ENCODE data around the gene NRN1.
A peak's percentile ranks its signal among the peaks of the same experiment; 100 is the strongest.
"Not testable (repeated sequence)": the region's sequence is repeated elsewhere in the genome, so short reads cannot be mapped to it uniquely, and the experiment has no call there.

NRN1 gene, protein sequence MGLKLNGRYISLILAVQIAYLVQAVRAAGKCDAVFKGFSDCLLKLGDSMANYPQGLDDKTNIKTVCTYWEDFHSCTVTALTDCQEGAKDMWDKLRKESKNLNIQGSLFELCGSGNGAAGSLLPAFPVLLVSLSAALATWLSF

DNA sequence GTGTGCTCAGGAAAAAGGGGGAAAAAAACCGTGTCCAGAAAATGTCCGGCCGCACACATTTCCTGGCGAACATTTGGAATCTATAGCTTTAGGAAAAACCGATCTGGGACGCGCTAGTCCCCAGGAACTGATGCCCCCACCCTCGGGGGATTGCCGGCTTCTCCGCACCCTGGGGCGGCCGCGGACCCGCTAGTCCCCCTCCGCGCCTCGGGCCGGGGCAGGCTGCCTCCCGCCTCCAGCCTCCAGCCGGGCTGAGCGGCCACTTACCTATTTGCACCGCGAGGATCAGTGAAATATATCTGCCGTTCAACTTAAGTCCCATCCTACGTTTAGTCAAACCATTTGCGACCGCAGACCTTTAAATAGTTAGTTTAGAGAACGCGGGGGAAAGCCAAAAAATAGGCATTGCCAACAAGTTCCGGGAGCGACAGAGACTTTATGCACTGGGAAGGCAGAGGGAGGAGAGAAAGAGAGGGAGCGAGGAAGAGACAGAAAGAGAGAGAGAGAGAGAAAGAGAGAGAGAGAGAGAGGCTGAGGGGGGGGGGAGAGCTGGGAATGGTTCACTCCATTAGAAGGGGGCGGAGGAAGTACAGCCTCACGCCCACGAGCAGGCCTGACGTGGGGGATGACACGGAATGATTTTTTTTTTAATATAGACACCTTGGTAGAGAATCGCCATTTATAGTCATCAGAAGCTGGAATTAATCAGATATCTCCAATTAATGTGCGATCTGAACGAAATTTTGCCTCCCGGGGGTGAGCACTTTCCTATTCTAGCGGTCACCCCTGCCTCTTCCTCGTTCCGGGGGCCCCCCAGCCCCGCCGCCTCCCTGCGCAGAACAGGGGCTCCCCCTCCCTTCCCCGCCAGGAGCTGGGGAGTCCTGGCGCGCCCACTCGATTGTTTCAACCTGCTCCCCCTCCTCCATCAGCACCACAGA, at the start of gene NRN1:
Gene NRN1 (minus strand): TSS at position 498 of the 938 bp plus-strand sequence. CDS start 176 bp downstream, at position 322.
- Mint-ChIP-seq H3K36me3 (peaks cover 37% of the 10 kb centered on the region), H3K4me3 (peak within 1 kb of the TSS; percentile 79), H3K4me1 (peaks cover 66% of the 10 kb centered on the region), H3K9me3 (peaks cover 1% of the 10 kb centered on the region), H3K27ac (peak within 1 kb of the TSS; percentile 91), H3K27me3 (peaks cover 96% of the 10 kb centered on the region)
- CTCF ChIA-PET = interaction anchor here (2.5 kb wide), 1 partner anchor 9 kb away, joined by 10 read pairs; no protein-coding TSS in a partner anchor
- no peak for DNase-seq

DNA sequence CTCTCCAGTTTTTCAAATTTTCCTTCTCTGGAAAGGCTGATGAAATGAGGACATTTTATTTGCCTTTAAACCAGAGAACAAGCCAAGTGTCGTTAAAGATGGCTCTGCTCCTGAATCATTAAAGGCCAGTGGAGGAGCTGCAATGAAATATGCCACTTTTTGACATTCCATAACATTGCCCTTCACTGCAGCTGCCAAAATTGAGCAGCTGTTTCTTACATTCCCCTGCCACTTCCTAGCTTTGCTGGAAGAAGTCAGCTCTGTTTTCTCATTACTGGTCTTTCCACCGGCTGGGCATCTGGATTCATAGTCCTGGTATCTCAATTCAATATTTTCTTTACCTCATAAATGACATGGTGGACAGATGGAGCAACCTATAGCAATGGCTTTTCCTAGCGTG, 45.5 kb upstream of the NRN1 start:
- CTCF ChIA-PET = no interaction called here
- H3K9me3 Mint-ChIP-seq = no peaks in the 10 kb centered on the region
- DNase-seq = no peak
- no peak overlapping the region for H3K27ac Mint-ChIP-seq
- no peaks in the 10 kb centered on the region for H3K36me3 Mint-ChIP-seq
- no peak overlapping the region for H3K4me3 Mint-ChIP-seq
- no peaks in the 10 kb centered on the region for H3K4me1 Mint-ChIP-seq
- peaks cover 25% of the 10 kb centered on the region for H3K27me3 Mint-ChIP-seq

DNA sequence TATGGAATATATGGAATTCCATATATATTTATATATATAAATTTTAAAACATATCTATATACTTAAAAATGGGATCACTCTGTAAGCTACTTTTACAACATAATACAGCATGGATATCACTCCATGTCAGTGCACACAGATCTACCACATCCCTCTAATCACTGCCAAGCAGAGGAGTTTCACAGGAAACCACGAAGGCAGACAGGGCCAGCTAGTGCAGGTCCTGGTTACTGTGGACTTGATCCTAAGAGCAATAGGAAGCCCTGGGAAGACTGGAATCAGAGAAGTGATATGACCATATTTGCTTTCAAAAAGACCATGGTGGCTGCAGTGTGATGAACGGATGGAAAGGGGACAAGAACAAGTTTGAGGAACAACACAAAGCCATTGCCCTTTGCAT, 40.0 kb upstream of the NRN1 start:
- Mint-ChIP-seq H3K27ac (no peak overlapping the region), H3K9me3 (no peaks in the 10 kb centered on the region), H3K36me3 (no peaks in the 10 kb centered on the region), H3K4me1 (no peaks in the 10 kb centered on the region), H3K27me3 (peaks cover 23% of the 10 kb centered on the region), H3K4me3 (no peak overlapping the region)
- CTCF ChIA-PET = no interaction called here
- DNase-seq = no peak

DNA sequence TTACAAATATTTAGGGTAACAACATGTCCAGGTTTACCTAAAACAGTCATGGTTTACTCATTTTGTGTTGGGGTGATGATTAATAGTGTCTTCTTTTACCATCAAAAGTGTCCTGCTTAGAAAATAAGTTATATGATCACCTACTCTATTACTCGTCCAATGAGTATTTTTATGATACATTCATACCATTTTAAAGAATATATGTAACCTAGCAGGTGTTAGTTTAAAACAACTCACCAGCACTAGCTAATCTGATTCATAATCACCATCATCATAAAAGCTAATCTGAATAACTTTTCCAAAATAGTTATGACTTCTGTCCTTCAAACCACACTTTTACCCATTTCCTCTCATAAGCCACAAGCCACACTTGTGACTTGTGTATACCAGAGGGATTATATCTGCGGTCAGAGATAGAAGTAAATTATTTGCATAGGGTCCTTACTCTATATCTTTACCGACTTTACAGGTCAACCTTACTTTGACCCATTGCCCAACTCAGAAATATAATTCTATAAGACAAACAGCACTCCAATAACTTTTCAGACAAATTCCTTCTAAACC, 33.3 kb upstream of the NRN1 start:
- no peaks in the 10 kb centered on the region for H3K4me1 Mint-ChIP-seq
- no peak overlapping the region for H3K4me3 Mint-ChIP-seq
- H3K36me3 Mint-ChIP-seq = no peaks in the 10 kb centered on the region
- CTCF ChIA-PET = no interaction called here
- peaks cover 14% of the 10 kb centered on the region for H3K27me3 Mint-ChIP-seq
- DNase-seq = no peak
- no peak overlapping the region for H3K27ac Mint-ChIP-seq
- H3K9me3 Mint-ChIP-seq = no peaks in the 10 kb centered on the region

DNA sequence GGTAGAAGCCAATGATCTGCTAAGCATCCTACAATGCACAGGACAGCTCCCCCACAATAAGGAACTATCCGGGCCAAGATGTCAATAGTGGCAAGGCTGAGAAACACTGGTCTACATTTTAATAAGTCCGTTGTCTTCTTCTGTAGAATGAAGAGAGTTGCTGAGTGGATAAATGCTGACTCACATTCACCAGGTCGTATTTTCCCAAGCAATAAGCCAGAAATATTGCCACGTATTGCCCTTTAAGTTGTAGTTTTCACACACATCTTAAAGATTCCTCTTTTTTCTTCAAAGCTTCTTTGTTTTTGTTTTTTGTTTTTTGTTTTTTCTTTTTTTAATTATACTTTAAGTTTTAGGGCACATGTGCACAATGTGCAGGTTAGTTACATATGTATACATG, 30.5 kb upstream of the NRN1 start:
- no peak for DNase-seq
- H3K9me3 Mint-ChIP-seq = no peaks in the 10 kb centered on the region
- H3K27me3 Mint-ChIP-seq = peaks cover 10% of the 10 kb centered on the region
- CTCF ChIA-PET = no interaction called here
- H3K36me3 Mint-ChIP-seq = no peaks in the 10 kb centered on the region
- H3K27ac Mint-ChIP-seq = no peak overlapping the region
- H3K4me1 Mint-ChIP-seq = no peaks in the 10 kb centered on the region
- no peak overlapping the region for H3K4me3 Mint-ChIP-seq

DNA sequence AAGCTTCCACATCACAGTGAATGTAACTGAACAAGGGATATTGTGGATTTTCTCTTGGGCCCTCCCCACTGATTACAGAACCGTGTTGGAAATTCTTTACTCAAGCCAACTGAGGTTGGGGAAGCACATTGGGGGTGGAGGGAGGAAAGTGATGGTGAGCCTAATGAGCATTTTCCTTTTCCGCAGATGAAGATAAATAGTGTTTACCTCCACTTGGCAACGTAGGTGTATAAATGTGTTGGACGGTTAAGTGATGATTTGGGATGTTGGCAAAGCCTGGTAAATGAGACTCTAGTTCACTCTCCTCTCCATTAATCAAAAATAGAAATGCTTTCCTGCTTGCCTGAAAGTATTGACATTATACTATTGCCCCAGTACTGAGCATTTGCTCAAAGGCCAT, 27.1 kb upstream of the NRN1 start:
- Mint-ChIP-seq H3K4me3 (no peak overlapping the region), H3K27ac (no peak overlapping the region), H3K9me3 (no peaks in the 10 kb centered on the region), H3K36me3 (no peaks in the 10 kb centered on the region), H3K27me3 (no peaks in the 10 kb centered on the region), H3K4me1 (no peaks in the 10 kb centered on the region)
- CTCF ChIA-PET = no interaction called here
- DNase-seq = no peak

DNA sequence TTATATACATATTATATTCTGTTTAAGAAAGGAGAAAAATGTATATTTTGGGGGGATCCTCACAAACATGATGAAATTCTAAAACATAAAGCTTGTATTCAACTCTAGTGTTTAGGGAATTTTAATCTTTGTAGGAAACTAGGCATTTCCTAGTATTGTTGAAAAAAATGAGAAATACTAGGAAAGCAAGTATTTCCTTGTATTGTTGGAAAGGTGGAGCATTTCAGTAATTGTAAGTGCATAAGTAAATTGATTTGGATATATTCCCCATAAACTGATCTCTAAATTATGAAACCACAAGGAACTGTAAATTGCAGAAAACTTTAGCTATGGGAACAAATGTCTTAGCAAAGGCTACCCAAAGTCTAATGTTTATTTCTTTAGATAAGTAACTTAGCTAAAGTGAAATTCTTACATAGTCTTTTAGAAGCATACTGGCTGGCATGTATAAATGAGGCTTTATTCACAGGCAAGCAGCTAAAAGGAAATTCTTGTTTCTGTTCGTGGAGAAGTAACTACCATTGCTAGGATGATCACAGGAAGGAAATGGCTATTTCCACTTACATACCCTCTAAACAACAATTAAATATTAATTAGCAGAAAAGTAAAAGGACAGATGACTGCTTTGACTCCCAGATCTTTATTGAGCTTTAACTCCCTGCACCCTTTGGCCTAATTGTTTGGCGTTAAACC, 19.9 kb upstream of the NRN1 start:
- H3K9me3 Mint-ChIP-seq = no peaks in the 10 kb centered on the region

DNA sequence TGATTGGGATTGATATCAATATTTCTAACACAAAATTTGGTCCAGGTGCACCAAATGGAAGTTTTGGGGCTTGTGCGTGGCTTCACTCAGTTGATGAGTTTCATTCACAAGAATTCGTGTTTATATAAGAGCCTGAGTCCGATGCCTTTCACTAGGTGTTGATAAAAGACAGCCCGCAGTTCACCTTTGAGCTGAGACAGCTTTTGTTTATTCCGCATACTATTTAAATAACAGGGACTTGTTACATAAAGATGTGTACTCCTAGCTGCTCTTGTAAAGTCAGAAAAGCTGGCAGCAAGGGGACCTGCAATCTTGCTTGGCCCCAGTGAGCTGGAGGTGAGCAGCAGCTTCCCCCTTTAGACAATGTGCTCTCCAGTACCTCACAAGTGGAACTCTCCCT, 19.0 kb upstream of the NRN1 start:
- no peak overlapping the region for H3K27ac Mint-ChIP-seq
- H3K9me3 Mint-ChIP-seq = no peaks in the 10 kb centered on the region
- H3K36me3 Mint-ChIP-seq = no peaks in the 10 kb centered on the region
- no peak for DNase-seq
- H3K4me3 Mint-ChIP-seq = no peak overlapping the region
- peaks cover 31% of the 10 kb centered on the region for H3K27me3 Mint-ChIP-seq
- H3K4me1 Mint-ChIP-seq = no peaks in the 10 kb centered on the region
- CTCF ChIA-PET = no interaction called here

More for the DNA sequence above, 19.9 kb upstream of the NRN1 start:
- no peak for DNase-seq
- Mint-ChIP-seq H3K4me1 (no peaks in the 10 kb centered on the region), H3K4me3 (no peak overlapping the region), H3K27me3 (peaks cover 23% of the 10 kb centered on the region), H3K27ac (no peak overlapping the region), H3K36me3 (no peaks in the 10 kb centered on the region)
- CTCF ChIA-PET = no interaction called here

DNA sequence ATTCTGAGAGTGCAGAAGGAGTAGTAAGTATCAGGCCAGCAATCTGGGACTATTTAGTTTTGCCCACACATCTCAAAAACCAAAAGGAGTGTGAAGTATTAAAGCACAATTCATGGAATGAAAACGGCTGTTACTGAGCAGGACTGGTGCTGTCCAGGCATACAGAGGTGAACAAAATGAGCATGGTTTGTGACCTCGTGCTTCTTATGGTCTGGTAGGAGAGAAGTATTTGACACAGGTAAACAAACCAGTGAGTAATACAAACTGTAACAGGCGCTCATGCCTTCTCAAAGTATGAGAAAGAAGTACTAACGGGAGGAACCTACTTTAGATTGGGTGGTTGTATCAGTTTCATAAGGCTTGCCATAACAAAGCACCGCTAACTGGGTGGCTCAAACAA, 17.5 kb upstream of the NRN1 start:
- CTCF ChIA-PET = no interaction called here
- peaks cover 35% of the 10 kb centered on the region for H3K27me3 Mint-ChIP-seq

DNA sequence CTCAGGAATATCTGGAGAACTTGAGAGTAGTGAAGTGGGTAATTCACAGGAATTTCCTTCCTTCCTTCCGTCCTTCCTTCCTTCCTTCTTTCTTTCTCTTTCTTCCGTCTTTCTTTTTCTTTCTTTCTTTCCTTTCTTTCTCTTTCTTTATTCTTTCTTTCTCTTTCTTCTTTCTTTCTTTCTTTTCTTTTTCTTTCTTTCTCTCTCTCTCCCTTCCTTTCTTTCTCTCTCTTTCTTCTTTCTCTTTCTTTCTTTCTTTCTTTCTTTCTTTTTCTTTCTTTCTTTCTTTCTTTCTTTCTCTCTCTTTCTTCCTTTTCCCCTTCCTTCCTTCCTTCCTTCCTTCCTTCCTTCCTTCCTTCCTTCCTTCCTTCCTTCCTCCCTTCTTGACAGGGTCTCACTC, 16.1 kb upstream of the NRN1 start:
- peaks cover 38% of the 10 kb centered on the region for H3K27me3 Mint-ChIP-seq
- H3K4me1 Mint-ChIP-seq = not testable (repeated sequence)

More for the DNA sequence above, 17.5 kb upstream of the NRN1 start:
- Mint-ChIP-seq H3K9me3 (no peaks in the 10 kb centered on the region), H3K27ac (no peak overlapping the region), H3K4me1 (no peaks in the 10 kb centered on the region), H3K4me3 (no peak overlapping the region), H3K36me3 (no peaks in the 10 kb centered on the region)
- no peak for DNase-seq

DNA sequence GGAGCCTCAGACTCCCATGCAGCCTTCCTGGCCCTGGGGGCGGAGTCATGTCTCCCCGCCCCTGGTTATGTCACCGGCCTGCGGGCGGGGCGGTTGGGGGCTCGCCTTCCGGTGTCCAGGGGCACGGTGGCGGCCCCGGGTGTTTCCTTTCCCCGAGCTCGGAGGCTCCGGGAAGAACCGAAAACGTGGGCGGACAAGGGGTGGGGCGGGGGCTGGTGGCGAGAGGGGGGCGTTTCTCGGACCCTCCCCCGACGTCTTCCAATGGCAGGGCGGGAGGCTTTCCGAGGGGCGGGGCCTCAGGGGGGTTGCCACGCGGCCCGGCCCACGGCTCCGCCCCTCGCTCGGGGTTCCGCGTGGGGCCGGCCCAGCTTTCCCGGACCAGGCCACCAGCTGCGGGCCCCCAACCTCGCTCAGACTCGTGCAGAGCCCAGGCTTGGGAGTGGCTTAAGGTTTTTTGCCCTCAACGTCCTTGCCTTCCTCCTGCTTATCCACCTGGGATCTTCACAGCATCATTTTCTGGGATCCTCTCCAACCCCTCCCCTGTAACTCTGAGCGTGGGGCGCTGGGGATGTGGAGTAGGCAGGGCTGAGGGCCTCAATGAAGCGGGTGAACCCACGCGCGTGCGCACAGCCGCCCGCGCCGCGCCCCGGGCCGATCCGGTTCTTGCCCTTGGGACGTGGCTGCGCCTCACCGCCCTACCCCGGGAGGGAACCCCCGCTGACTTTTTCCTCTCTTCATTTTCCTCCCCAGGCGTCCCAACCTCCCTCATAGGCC, 2.1 kb upstream of the NRN1 start:
- peaks cover 25% of the 10 kb centered on the region for H3K36me3 Mint-ChIP-seq

More for the DNA sequence above, 16.1 kb upstream of the NRN1 start:
- H3K36me3 Mint-ChIP-seq, H3K27ac Mint-ChIP-seq, H3K4me3 Mint-ChIP-seq, DNase-seq, CTCF ChIA-PET, H3K9me3 Mint-ChIP-seq: not testable (repeated sequence)

DNA sequence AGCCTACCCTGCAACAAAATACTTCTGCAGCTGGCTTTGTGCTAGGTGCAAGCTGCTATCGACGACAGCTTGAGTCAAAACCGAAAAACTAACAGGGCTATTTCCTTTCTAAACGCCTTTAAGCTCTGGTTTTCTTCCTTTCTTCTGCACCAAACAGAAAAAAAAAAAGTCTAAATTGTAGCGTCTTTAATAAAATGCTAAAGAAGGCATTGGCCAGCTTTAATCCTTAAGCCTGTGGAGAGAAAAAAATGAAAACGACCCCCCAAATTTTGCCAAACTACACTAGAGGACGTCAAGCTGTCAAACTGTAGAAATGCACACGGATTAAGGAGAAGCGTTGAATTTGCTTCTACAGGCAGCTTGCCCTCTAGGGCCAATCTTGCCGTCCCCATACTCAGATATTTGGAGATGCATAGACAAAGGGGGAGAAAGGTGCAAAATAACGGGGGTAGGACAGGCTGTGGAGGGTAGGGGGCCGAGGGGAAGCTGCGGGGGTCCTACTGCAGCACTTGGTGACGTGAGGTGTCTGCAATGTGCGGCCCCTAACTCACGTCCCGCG, 1.4 kb upstream of the NRN1 start:
- peak overlapping the region; percentile 79 for H3K4me3 Mint-ChIP-seq
- H3K27ac Mint-ChIP-seq = peak overlapping the region; percentile 84
- peaks cover 52% of the 10 kb centered on the region for H3K4me1 Mint-ChIP-seq
- CTCF ChIA-PET = interaction anchor here (0.8 to 2.5 kb wide), 4 partner anchors 10 to 537 kb away, joined by 3 to 10 read pairs (median 4); no protein-coding TSS in a partner anchor
- H3K36me3 Mint-ChIP-seq = peaks cover 26% of the 10 kb centered on the region
- H3K27me3 Mint-ChIP-seq = peaks cover 92% of the 10 kb centered on the region
- DNase-seq = no peak
- H3K9me3 Mint-ChIP-seq = no peaks in the 10 kb centered on the region

More for the DNA sequence above, 2.1 kb upstream of the NRN1 start:
- peak; percentile 74 for DNase-seq
- Mint-ChIP-seq H3K9me3 (no peaks in the 10 kb centered on the region), H3K27me3 (peaks cover 90% of the 10 kb centered on the region), H3K4me1 (peaks cover 48% of the 10 kb centered on the region), H3K27ac (peak overlapping the region; percentile 84), H3K4me3 (peak overlapping the region; percentile 79)
- CTCF ChIA-PET = interaction anchor here (0.8 to 2.5 kb wide), 4 partner anchors 11 to 538 kb away, joined by 3 to 10 read pairs (median 4); no protein-coding TSS in a partner anchor

DNA sequence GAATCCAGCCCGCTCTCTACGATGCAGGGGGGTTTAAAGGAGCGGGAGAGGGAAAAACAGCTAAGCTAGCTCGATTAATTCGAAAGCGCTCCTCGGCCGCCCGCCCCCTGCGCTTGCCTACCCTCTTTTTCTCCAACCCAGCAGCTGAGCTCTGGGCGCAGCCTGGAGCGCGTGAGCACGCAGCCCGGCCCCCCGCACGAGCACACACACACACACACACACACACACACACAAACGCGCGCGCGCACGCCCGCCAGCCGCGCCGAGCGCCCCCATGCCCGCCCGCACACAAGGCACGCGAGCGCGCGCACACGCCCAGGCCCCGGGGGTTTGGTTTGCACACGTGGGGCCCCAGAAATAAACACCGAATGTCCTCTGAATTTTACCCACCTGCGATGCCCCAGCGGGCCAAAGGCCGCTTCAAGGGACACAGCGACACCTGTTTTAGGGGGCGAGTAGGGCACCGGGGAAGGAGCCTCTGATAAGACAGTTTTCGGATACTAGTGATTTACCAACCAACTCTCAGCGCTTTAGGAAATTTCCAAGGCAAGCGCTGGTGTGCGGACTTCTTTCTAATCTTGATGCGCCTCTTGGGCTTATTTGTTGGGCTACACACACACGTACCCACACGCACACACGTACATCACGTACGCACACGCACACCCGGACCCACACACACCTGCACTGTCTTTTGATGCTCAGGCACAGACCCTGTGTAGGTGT, 802 bp upstream of the NRN1 start:
- no peaks in the 10 kb centered on the region for H3K9me3 Mint-ChIP-seq
- H3K4me1 Mint-ChIP-seq = peaks cover 58% of the 10 kb centered on the region

More for the DNA sequence above, 802 bp upstream of the NRN1 start:
- H3K4me3 Mint-ChIP-seq = peak overlapping the region; percentile 79
- H3K27ac Mint-ChIP-seq = peak overlapping the region; percentile 84
- peaks cover 95% of the 10 kb centered on the region for H3K27me3 Mint-ChIP-seq
- peak; percentile 61 for DNase-seq
- peaks cover 30% of the 10 kb centered on the region for H3K36me3 Mint-ChIP-seq
- CTCF ChIA-PET = interaction anchor here (0.8 to 2.5 kb wide), 4 partner anchors 10 to 536 kb away, joined by 3 to 10 read pairs (median 4); no protein-coding TSS in a partner anchor

Measured in activated naive CD4-positive, alpha-beta T cell treated with anti-CD3 and anti-CD28 coated beads, Interleukin-2, amount 10 ng/mL, durations not matched to agents 7 days and 5 days (primary cell).